Suprapubic skin (tissue), 3 donors: Measurements from ENCODE around the gene COG1.

ENCODE experiments used
- POLR2A ChIP-seq, 2 donors: fragments of 450-650 bp; IDR thresholded peaks; one replicate each; pipeline ENCODE4 v1.6.1; 2017; ENCODE audit warnings: antibody characterized with exemption in 2 of 2, mild to moderate bottlenecking in 2 of 2, moderate library complexity in 2 of 2
- TF ChIP-seq, protein P1 (sequence below), 2 donors: fragments of 200-600 bp in 1 of 2; fragments of 450-650 bp in 1 of 2; sonication (generic) in 1 of 2; IDR thresholded peaks; one replicate each; pipeline ENCODE4 v1.5.1; 2016 to 2019; ENCODE audit warnings: antibody characterized with exemption in 2 of 2, mild to moderate bottlenecking in 1 of 2, moderate library complexity in 1 of 2

DNA sequence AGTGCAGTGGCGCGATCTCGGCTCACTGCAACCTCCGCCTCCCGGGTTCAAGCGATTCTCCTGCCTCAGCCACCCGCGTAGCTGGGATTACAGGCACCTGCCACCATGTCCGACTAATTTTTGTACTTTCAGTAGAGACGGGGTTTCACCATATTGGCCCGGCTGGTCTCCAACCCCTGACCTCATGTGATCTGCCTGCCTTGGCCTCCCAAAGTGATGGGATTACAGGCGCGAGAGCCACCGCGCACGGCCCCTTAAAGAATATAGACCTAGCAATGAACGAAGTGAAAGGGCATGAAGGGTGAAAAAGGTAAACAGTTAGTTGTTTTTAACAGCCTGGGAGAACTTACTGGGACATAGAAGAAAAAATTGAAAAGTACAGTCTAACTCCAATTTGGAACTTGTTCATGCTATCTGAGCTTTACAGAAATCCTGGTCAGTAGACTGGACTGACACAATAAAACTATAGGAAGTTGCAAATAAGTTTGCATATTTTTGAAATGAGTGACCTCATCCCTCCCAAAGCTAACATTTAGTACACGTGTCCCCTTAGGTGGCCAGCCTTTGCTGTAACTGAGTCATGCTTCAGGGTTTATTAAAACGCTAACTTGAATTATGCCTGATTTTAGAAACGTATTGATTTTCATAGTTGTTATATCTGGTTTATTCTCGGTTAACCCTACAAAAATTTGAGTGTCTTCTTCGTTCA, 1.8 kb downstream of the COG1 start:
- TF ChIP-seq, protein P1, sequence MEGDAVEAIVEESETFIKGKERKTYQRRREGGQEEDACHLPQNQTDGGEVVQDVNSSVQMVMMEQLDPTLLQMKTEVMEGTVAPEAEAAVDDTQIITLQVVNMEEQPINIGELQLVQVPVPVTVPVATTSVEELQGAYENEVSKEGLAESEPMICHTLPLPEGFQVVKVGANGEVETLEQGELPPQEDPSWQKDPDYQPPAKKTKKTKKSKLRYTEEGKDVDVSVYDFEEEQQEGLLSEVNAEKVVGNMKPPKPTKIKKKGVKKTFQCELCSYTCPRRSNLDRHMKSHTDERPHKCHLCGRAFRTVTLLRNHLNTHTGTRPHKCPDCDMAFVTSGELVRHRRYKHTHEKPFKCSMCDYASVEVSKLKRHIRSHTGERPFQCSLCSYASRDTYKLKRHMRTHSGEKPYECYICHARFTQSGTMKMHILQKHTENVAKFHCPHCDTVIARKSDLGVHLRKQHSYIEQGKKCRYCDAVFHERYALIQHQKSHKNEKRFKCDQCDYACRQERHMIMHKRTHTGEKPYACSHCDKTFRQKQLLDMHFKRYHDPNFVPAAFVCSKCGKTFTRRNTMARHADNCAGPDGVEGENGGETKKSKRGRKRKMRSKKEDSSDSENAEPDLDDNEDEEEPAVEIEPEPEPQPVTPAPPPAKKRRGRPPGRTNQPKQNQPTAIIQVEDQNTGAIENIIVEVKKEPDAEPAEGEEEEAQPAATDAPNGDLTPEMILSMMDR (IDR thresholded peaks at IDR 0.05): no peak
- no peak for TF ChIP-seq POLR2A (IDR thresholded peaks at IDR 0.05)
